GM12878 (cell line): Measurements from ENCODE around the gene RPL26.

Experiments
- EP300 ChIP-seq, 2 experiments: fragments of 150-350 bp in 1 of 2; IDR thresholded peaks; 2 replicates each; pipeline ENCODE4 v1.6.1; 2011 to 2012; ENCODE audit warnings: low read depth in 2 of 2, low read length in 2 of 2, borderline replicate concordance in 1 of 2, improper control_type of control experiment in 1 of 2, inconsistent platforms in 1 of 2; ENCODE audit not compliant: control insufficient read depth in 1 of 2
- FOXM1 ChIP-seq: IDR thresholded peaks from 2 replicates; pipeline ENCODE4 v1.6.1; 2012; ENCODE audit warnings: low read depth, mild to moderate bottlenecking, inconsistent platforms, low read length, moderate library complexity
- GABPA ChIP-seq: IDR thresholded peaks from 2 replicates; pipeline ENCODE4 v1.6.1; 2014; ENCODE audit warnings: antibody characterized with exemption, low read depth, mild to moderate bottlenecking, inconsistent platforms
- HCFC1 ChIP-seq: fragments of 150-350 bp; IDR thresholded peaks from 2 replicates; pipeline ENCODE4 v1.6.1; 2014; ENCODE audit warnings: low read length
- HDAC6 ChIP-seq: fragments of 200-600 bp; sonication (generic); IDR thresholded peaks from one replicate; pipeline ENCODE4 v1.8.0; 2017; ENCODE audit warnings: antibody characterized with exemption; ENCODE audit not compliant: unreplicated experiment
- NFIC ChIP-seq: IDR thresholded peaks from 2 replicates; pipeline ENCODE4 v1.6.1; 2012; ENCODE audit warnings: low read depth, mild to moderate bottlenecking, inconsistent platforms, low read length, moderate library complexity
- NR2C2 ChIP-seq: IDR thresholded peaks from 2 replicates; pipeline ENCODE4 v1.6.1; 2011; ENCODE audit warnings: borderline replicate concordance, low read depth; ENCODE audit not compliant: control insufficient read depth, insufficient read length
- NRF1 ChIP-seq: conservative IDR thresholded peaks from 2 replicates; pipeline ENCODE4 v1.6.1; 2011; ENCODE audit warnings: mild to moderate bottlenecking, low read depth, low read length, improper control_type of control experiment
- PML ChIP-seq: IDR thresholded peaks from 2 replicates; pipeline ENCODE4 v1.6.1; 2012; ENCODE audit warnings: low read length, inconsistent platforms
- SIN3A ChIP-seq: IDR thresholded peaks from 2 replicates; pipeline ENCODE4 v1.6.1; 2012; ENCODE audit warnings: low read depth, low read length, improper control_type of control experiment
- TF ChIP-seq, protein P1 (sequence below): IDR thresholded peaks from 2 replicates; pipeline ENCODE4 v1.6.1; 2012; ENCODE audit warnings: low read depth, low read length, improper control_type of control experiment
- TF ChIP-seq, protein P2 (sequence below), 3 experiments: IDR thresholded peaks in 2 of 3; conservative IDR thresholded peaks in 1 of 3; 2 replicates each; pipeline ENCODE4 v1.5.1; 2011; ENCODE audit warnings: low read depth in 3 of 3, low read length in 3 of 3, mild to moderate bottlenecking in 3 of 3, control low read depth in 2 of 3, moderate library complexity in 2 of 3, inconsistent platforms in 1 of 3, mixed read lengths in 1 of 3; ENCODE audit not compliant: control insufficient read depth in 2 of 3, insufficient read depth in 1 of 3; ENCODE audit errors: extremely low read depth in 1 of 3
- TF ChIP-seq, protein P3 (sequence below): IDR thresholded peaks from 2 replicates; pipeline ENCODE4 v1.6.1; 2012; ENCODE audit warnings: low read length, inconsistent platforms

DNA sequence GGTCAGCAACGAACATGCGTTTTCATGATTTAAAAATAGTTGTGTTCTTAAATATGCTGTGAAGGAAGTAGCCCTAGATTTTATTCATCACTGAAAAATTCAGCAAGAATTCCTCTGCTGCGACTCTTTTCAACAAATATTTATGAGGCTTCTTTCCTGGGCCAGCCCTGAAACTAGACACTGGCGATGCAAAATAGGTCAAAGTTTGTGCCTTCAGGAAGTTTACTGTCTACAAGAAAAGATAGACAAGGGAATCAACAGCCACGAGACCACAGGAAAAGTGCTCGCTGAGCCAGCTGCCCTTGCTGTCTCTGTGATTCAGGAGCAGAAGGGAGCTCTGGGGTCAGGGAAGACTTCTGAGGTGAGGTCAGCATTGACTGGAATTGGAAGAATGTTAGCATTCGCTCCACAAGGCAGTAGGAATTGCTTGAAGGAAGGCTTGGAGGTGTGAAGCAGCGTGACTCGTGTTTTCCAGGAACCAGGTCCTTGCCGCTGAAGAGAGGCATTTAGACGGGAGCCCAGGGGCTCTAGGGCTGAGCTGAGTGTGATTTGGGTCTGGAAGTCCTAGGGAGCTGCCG is 1.9 kb upstream of the RPL26 start:
- TF ChIP-seq, protein P1, sequence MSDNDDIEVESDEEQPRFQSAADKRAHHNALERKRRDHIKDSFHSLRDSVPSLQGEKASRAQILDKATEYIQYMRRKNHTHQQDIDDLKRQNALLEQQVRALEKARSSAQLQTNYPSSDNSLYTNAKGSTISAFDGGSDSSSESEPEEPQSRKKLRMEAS: no peak
- TF ChIP-seq FOXM1 (no peak), HCFC1 (no peak), NR2C2 (no peak), GABPA (no peak), HDAC6 (no peak), EP300 (IDR thresholded peaks at IDR 0.05; ENCODE audit: borderline replicate concordance in 1 of 2, control insufficient read depth in 1 of 2, low read depth in 2 of 2, low read length in 2 of 2) (no peak), PML (no peak), NFIC (no peak), NRF1 (no peak), SIN3A (no peak)
- TF ChIP-seq, protein P2, sequence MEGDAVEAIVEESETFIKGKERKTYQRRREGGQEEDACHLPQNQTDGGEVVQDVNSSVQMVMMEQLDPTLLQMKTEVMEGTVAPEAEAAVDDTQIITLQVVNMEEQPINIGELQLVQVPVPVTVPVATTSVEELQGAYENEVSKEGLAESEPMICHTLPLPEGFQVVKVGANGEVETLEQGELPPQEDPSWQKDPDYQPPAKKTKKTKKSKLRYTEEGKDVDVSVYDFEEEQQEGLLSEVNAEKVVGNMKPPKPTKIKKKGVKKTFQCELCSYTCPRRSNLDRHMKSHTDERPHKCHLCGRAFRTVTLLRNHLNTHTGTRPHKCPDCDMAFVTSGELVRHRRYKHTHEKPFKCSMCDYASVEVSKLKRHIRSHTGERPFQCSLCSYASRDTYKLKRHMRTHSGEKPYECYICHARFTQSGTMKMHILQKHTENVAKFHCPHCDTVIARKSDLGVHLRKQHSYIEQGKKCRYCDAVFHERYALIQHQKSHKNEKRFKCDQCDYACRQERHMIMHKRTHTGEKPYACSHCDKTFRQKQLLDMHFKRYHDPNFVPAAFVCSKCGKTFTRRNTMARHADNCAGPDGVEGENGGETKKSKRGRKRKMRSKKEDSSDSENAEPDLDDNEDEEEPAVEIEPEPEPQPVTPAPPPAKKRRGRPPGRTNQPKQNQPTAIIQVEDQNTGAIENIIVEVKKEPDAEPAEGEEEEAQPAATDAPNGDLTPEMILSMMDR (IDR thresholded peaks at IDR 0.05 in 2 of 3, conservative IDR thresholded peaks at IDR 0.05 in 1 of 3; ENCODE audit: control insufficient read depth in 2 of 3, extremely low read depth in 1 of 3, insufficient read depth in 1 of 3, low read depth in 3 of 3, low read length in 3 of 3): no peak
- TF ChIP-seq, protein P3, sequence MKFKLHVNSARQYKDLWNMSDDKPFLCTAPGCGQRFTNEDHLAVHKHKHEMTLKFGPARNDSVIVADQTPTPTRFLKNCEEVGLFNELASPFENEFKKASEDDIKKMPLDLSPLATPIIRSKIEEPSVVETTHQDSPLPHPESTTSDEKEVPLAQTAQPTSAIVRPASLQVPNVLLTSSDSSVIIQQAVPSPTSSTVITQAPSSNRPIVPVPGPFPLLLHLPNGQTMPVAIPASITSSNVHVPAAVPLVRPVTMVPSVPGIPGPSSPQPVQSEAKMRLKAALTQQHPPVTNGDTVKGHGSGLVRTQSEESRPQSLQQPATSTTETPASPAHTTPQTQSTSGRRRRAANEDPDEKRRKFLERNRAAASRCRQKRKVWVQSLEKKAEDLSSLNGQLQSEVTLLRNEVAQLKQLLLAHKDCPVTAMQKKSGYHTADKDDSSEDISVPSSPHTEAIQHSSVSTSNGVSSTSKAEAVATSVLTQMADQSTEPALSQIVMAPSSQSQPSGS: no peak
